Esophagus squamous epithelium (tissue), 5 donors: ENCODE data around the gene SEC22C. TPM values are rescaled to one million over a fixed set of nuclear protein-coding genes. Genes with fewer than 3 reads are reported as not detected.

Experiments used
- DNase-seq: peaks from one replicate; lab custom pipeline; 2025; lab: John Stamatoyannopoulos, UW
- H3K27ac ChIP-seq, 4 donors: fragments of 200-600 bp; sonication (generic); one replicate each; pipeline ENCODE4 v1.5.1; 2016 to 2019; ENCODE audit warnings: mild to moderate bottlenecking in 1 of 4
- H3K27me3 ChIP-seq, 4 donors: fragments of 200-600 bp; sonication (generic); 1 replicate in 3 of 4; 2 replicates in 1 of 4; pipeline versions ENCODE4 v1.5.1 to v1.6.0; 2017 to 2021; ENCODE audit warnings: antibody characterized with exemption in 1 of 4
- H3K36me3 ChIP-seq, 3 donors: fragments of 200-600 bp; sonication (generic); one replicate each; pipeline ENCODE4 v1.5.1; 2016 to 2019
- H3K4me1 ChIP-seq, 3 donors: fragments of 200-600 bp; sonication (generic); one replicate each; pipeline ENCODE4 v1.5.1; 2017 to 2019
- H3K4me3 ChIP-seq, 4 donors: fragments of 200-600 bp; sonication (generic); 1 replicate in 3 of 4; 2 replicates in 1 of 4; pipeline ENCODE4 v1.5.1; 2016 to 2019; ENCODE audit warnings: mild to moderate bottlenecking in 2 of 4, moderate library complexity in 1 of 4
- H3K9me3 ChIP-seq, 3 donors: fragments of 200-600 bp; sonication (generic); one replicate each; pipeline ENCODE4 v1.5.1; 2016 to 2019
- CTCF ChIP-seq, 6 experiments: fragments of 450-650 bp in 4 of 6; fragments of 200-600 bp in 2 of 6; sonication (generic) in 2 of 6; IDR thresholded peaks; one replicate each; pipeline ENCODE4 v1.5.1; 2016 to 2019; ENCODE audit warnings: antibody characterized with exemption in 6 of 6, mild to moderate bottlenecking in 4 of 6, moderate library complexity in 4 of 6
- POLR2A ChIP-seq, 4 donors: fragments of 450-650 bp; IDR thresholded peaks; one replicate each; pipeline ENCODE4 v1.6.1; 2017; ENCODE audit warnings: antibody characterized with exemption in 4 of 4, mild to moderate bottlenecking in 4 of 4, moderate library complexity in 3 of 4
- WGBS, 2 donors: methylation state at CpG; one replicate each; pipeline ENCODE4 v1.1.5; 2018; 5-methylcytosine and 5-hydroxymethylcytosine counted together
- intact Hi-C: fragments of 100-400 bp; cut with DNase I; formaldehyde crosslinking; loops from one replicate; pipeline ENCODE4 v1.15.0; 2022
- total RNA-seq, 4 donors: library from RNA; depleted of rRNA; stranded (reverse); fragments of >200 nt; gene quantifications; one replicate each; pipeline ENCODE4 v1.1.0, GENCODE V29; 2016
- donor health status: DM: yes; HTN: yes; CAD: no.

SEC22C gene
- total RNA-seq, 4 donors from 2014 or later: 8.8 to 38.5 (median 26.2) TPM

- 28 to 52% methylated on average over 4 of the region's 4 CpGs for whole genome bisulfite sequencing, 2 donors
- peaks cover 24 to 84% (median 25%) of the 10 kb centered on the region in 3 donors for H3K4me1 ChIP-seq
- no peak for DNase-seq
- no peaks in the 10 kb centered on the region for H3K9me3 ChIP-seq
- no peaks in the 10 kb centered on the region for H3K36me3 ChIP-seq
- TF ChIP-seq POLR2A (IDR thresholded peaks at IDR 0.05) (no peak), CTCF (IDR thresholded peaks at IDR 0.05) (no peak)
- H3K4me3 ChIP-seq: no peak overlapping the region
- intact Hi-C loops: no loop called here
- H3K27ac ChIP-seq: peak overlapping the region; percentile 78 to 88 (median 82)
- H3K27me3 ChIP-seq: no peaks in the 10 kb centered on the region
These were observed 66.9 kb downstream of the SEC22C start for GRCh38 chr3:42514876-42515275.

GRCh38 chr3:42513521-42513920, 68.2 kb downstream of the SEC22C start:
- peaks cover 21 to 75% (median 25%) of the 10 kb centered on the region in 3 donors for H3K4me1 ChIP-seq
- TF ChIP-seq POLR2A (IDR thresholded peaks at IDR 0.05) (no peak), CTCF (IDR thresholded peaks at IDR 0.05) (no peak)
- H3K9me3 ChIP-seq: no peaks in the 10 kb centered on the region

GRCh38 chr3:42513121-42513520, 68.6 kb downstream of the SEC22C start:
- Histone ChIP-seq H3K9me3 (no peaks in the 10 kb centered on the region), H3K27me3 (no peaks in the 10 kb centered on the region), H3K36me3 (no peaks in the 10 kb centered on the region), H3K4me1 (peaks cover 21 to 75% (median 25%) of the 10 kb centered on the region in 3 donors), H3K4me3 (no peak overlapping the region), H3K27ac (no peak overlapping the region)
- WGBS, 2 donors: 33% methylated on average over 1 of the region's 3 CpGs; no CpG with 5 or more reads in 1 of the 2 donors
- intact Hi-C loops: no loop called here
- TF ChIP-seq POLR2A (IDR thresholded peaks at IDR 0.05) (no peak), CTCF (IDR thresholded peaks at IDR 0.05) (no peak)
- no peak for DNase-seq

More at GRCh38 chr3:42513521-42513920, 68.2 kb downstream of the SEC22C start:
- Histone ChIP-seq H3K36me3 (no peaks in the 10 kb centered on the region), H3K27ac (peak overlapping the region in 2 of 4 donors; percentile 82 to 88), H3K27me3 (no peaks in the 10 kb centered on the region), H3K4me3 (no peak overlapping the region)
- DNase-seq: no peak
- WGBS, 2 donors: no CpG with 5 or more reads among the region's 6 CpGs
- intact Hi-C loops: no loop called here

GRCh38 chr3:42511736-42512135, 70.0 kb downstream of the SEC22C start:
- intact Hi-C loops: no loop called here
- Histone ChIP-seq H3K9me3 (no peaks in the 10 kb centered on the region), H3K36me3 (no peaks in the 10 kb centered on the region), H3K27me3 (no peaks in the 10 kb centered on the region), H3K27ac (no peak overlapping the region), H3K4me1 (peaks cover 14 to 76% (median 27%) of the 10 kb centered on the region in 3 donors), H3K4me3 (no peak overlapping the region)
- TF ChIP-seq CTCF (IDR thresholded peaks at IDR 0.05): no peak
- TF ChIP-seq POLR2A (IDR thresholded peaks at IDR 0.05): no peak
- no peak for DNase-seq
- 74 to 76% methylated on average over 2 of the region's 2 CpGs for WGBS, 2 donors

- Histone ChIP-seq H3K4me1 (peaks cover 8 to 71% (median 21%) of the 10 kb centered on the region in 3 donors), H3K27me3 (no peaks in the 10 kb centered on the region), H3K9me3 (no peaks in the 10 kb centered on the region), H3K36me3 (no peaks in the 10 kb centered on the region), H3K27ac (no peak overlapping the region), H3K4me3 (no peak overlapping the region)
- TF ChIP-seq POLR2A (IDR thresholded peaks at IDR 0.05) (no peak), CTCF (IDR thresholded peaks at IDR 0.05) (no peak)
- intact Hi-C loops: no loop called here
- no peak for DNase-seq
- 71 to 75% methylated on average over 1 of the region's 1 CpG for WGBS, 2 donors
These were observed 70.6 kb downstream of the SEC22C start for GRCh38 chr3:42511201-42511600.
